Urinary bladder (tissue), 4 donors: ENCODE measurements around the gene TRAK1. TPM values are rescaled to one million over a fixed set of nuclear protein-coding genes. Genes with fewer than 3 reads are reported as not detected.

Source experiments
- DNase-seq: peaks from one replicate; pipeline ENCODE4 v3.0.0-alpha.2; 2015; ENCODE audit errors: extremely low spot score
- H3K27ac ChIP-seq: one replicate; pipeline ENCODE4 v1.5.1; 2013; ENCODE audit warnings: low read depth, mild to moderate bottlenecking, moderate library complexity
- H3K36me3 ChIP-seq: one replicate; pipeline ENCODE4 v1.6.1; 2013; ENCODE audit warnings: mild to moderate bottlenecking, moderate library complexity; ENCODE audit not compliant: insufficient read depth
- H3K4me1 ChIP-seq: one replicate; pipeline ENCODE4 v1.6.1; 2013; ENCODE audit warnings: mild to moderate bottlenecking, moderate library complexity; ENCODE audit not compliant: insufficient read depth
- H3K4me3 ChIP-seq: one replicate; pipeline ENCODE4 v1.5.1; 2013; ENCODE audit warnings: low read depth, low read length
- WGBS: extraction: QIAGEN DNeasy Blood & Tissue Kit; methylation state at CpG from one replicate; pipeline ENCODE4 v1.1.7; 2013; 5-methylcytosine and 5-hydroxymethylcytosine counted together
- polyA plus RNA-seq: library from polyadenylated mRNA; stranded (reverse); fragments of 200-250 nt; gene quantifications from one replicate; pipeline ENCODE4 v1.2.3, GENCODE V29; 2013
- small RNA-seq: library from RNA; depleted of rRNA; stranded (forward); fragments of <200 nt; gene quantifications from one replicate; pipeline ENCODE3, GENCODE V24; 2014
- total RNA-seq: library from RNA; depleted of rRNA; stranded (reverse); fragments of >200 nt; gene quantifications from one replicate; pipeline ENCODE4 v1.2.3, GENCODE V29; 2014
- donor health status: healthy with polysubstance abuse.
- donor health status: healthy.

Gene TRAK1
- total and polyA plus RNA-seq, 2 donors, result 26.9 to 66.0 TPM

GRCh38 chr3:42273361-42273760 lies 182.2 kb downstream of the TRAK1 start:
- no peak for DNase-seq
- no peaks in the 10 kb centered on the region for H3K4me1 ChIP-seq
- 48% methylated on average over 2 of the region's 2 CpGs for WGBS
- no peaks in the 10 kb centered on the region for H3K36me3 ChIP-seq
- no peak overlapping the region for H3K27ac ChIP-seq
- no peak overlapping the region for H3K4me3 ChIP-seq

GRCh38 chr3:42274266-42274665 lies 183.1 kb downstream of the TRAK1 start:
- H3K27ac ChIP-seq, result no peak overlapping the region
- no peak for DNase-seq
- no peaks in the 10 kb centered on the region for H3K4me1 ChIP-seq
- H3K4me3 ChIP-seq, result no peak overlapping the region
- H3K36me3 ChIP-seq, result no peaks in the 10 kb centered on the region

GRCh38 chr3:42275217-42275616 lies 184.1 kb downstream of the TRAK1 start:
- 54% methylated on average over 1 of the region's 1 CpG for WGBS
- no peaks in the 10 kb centered on the region for H3K36me3 ChIP-seq
- no peak for DNase-seq
- no peaks in the 10 kb centered on the region for H3K4me1 ChIP-seq
- H3K4me3 ChIP-seq, result no peak overlapping the region
- H3K27ac ChIP-seq, result no peak overlapping the region

Small RNAs within 50 kb of the gene (small RNA-seq; reads per million reads assigned to genes)
- gene RNU4-78P, result not detected

Other genes with a start within 250 kb of the TRAK1 start
- 22.4 TPM for gene ULK4, start 129.3 kb upstream of the TRAK1 start, total RNA-seq
- gene ULK4, start 129.3 kb upstream of the TRAK1 start, polyA plus RNA-seq, result 2.3 TPM
- not detected for gene CCK, start 174.8 kb downstream of the TRAK1 start, total RNA-seq
- gene CCK, start 174.8 kb downstream of the TRAK1 start, polyA plus RNA-seq, result not detected